ELF-1 (cell line): ENCODE data around the gene RNF112.

ENCODE experiments used
- DNase-seq: peaks from one replicate; pipeline ENCODE4 v3.0.0-alpha.2; 2016; ENCODE audit warnings: low read depth, low spot score

The RNF112 gene

DNA sequence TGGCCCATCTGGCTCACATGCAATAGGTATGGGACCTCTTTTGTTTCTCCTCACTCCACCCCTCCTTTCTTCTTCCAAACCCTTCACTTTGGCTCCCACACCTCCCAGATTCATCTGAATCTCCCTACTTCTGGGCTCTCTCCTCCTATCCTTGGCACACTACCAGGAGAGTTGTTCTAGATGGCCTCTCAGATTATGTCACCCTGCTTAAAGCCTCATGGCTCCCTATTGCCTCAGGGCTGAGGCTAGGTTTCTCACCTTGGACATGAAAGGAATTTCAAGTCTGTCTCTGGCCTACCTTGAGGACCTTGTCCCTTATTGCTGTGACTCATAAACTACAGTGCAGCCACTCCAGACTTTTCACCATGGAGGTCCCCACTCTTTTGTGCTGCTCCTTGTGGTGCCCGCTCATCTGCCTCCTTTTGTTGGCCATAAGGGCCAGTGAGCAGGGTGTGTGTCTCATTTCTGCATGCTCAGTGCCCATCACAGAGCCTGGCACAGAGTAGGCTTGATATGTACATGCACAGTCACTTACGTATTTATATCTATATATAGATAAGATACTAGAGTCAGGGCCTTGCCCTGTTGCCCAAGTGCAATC, 23.0 kb upstream of the RNF112 start:
- DNase-seq, result no peak

DNA sequence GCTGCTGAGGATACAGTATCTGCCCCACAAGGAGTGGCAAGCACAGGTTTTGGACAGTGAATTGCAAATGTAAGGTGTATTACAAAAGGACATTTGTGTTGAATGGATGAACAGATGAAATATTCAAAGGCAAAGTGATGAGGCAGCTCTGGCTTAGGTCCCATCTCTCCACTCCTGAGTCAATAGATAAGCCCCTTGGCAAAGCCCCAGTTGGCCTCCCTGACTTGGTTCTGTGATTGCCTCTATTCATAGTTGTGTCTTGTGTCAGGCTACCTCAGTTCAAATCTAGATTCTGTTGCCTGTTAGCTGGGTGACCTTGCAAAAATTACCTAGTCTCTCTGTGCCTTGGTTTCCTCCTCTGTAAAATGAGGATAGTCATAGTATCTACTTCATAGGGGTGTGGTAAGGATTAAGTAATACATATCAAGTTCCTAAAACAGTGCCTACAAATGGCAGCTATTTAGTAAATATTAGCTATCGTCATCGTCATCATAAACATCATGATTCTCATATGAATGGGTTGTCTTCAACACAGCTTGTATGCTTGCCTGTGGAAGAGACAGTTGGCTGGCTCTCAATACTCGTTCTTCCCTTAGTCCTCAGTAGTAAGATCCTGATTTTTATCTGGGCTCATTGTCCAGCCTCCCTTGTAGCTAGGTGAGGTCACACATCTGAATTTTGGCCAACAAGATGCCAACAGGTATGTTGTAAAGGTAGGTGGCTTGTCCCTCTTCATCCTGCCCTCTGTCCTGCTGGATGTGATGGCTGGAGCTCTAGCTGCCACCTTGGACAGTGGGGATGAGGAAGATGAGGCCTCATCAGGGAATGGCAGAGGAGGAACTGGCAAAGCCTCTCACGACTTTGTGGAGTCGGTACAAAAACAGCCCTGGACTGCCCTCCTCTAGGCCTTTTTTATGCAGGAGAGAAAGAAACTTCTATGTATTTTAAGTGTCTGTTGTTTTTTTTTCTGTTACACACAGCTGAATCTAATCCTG, 21.9 kb upstream of the RNF112 start:
- no peak for DNase-seq

DNA sequence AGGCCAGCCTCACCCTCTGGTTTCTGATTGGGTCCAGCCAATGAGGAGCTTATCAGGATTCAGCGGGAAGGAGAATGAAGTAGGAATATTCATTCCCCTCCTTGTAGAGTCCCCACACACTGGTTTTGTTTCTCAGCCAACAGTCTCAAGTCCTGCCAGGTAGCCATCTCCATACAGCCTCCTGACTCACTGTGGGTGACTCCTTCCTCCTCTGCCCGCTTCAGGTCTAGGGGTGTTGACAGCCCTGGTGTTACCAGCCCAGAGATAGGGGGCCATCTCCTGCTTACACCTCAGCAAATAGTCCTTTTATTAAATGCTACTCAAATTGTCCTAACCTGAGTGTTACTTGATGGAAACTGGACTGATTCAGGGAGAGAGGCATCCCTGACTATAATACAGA, 20.1 kb upstream of the RNF112 start:
- no peak for DNase-seq

- DNase-seq, result no peak
These were observed 19.6 kb upstream of the RNF112 start for GRCh38 chr17:19391432-19391831.

- no peak for DNase-seq
These were observed 18.7 kb upstream of the RNF112 start for GRCh38 chr17:19392303-19392702.

GRCh38 chr17:19397556-19398041, 13.4 kb upstream of the RNF112 start:
- peak; percentile 68 for DNase-seq

- no peak for DNase-seq
These were observed 12.5 kb upstream of the RNF112 start for GRCh38 chr17:19398301-19399181.

- no peak for DNase-seq
These were observed 11.1 kb upstream of the RNF112 start for GRCh38 chr17:19399750-19400450.

GRCh38 chr17:19401321-19402010, 9.6 kb upstream of the RNF112 start:
- no peak for DNase-seq

- no peak for DNase-seq
These were observed 8.9 kb upstream of the RNF112 start for GRCh38 chr17:19402171-19402570.

DNA sequence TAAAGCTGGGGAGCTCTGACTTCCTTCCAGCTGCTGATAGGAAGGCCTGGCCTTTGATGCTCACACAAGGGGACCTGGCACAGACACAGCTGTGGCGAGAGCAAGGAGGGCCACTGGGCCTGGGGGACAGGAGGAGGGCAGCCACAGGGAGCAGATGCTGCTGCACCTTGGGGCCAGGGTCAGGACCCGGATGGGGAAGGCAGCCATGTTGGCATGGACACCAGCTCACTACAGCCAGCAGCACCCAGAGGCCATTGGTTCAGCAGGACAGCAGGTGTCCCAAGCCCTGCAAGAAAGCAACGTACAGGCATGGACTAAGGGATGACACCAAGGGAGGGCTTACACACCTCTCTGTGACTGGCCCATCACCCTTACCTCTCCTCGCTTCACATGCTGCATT, 8.0 kb upstream of the RNF112 start:
- DNase-seq, result no peak

- no peak for DNase-seq
These were observed 6.8 kb upstream of the RNF112 start for GRCh38 chr17:19404264-19404663.

DNA sequence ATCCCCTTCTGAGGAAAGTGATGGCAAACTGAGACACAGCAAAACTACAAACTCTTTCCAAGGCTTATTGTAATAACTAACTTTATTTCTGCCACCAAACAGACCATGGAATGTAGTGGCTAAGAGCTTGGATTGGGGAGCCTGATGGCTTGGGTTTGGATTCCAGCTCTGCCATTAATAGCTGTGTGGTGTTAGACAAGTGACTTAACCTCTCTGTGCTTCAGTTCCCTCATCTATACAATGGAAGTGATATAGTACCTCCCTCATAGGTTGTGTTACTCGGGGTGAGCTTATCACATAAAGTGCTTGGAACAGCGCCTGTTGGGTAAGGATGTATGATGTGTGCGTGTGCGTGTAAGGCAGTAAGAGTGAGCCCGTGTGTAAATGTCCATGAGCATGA, 5.9 kb upstream of the RNF112 start:
- DNase-seq, result no peak

- DNase-seq, result no peak
These were observed 3.3 kb upstream of the RNF112 start for GRCh38 chr17:19407601-19408345.

DNA sequence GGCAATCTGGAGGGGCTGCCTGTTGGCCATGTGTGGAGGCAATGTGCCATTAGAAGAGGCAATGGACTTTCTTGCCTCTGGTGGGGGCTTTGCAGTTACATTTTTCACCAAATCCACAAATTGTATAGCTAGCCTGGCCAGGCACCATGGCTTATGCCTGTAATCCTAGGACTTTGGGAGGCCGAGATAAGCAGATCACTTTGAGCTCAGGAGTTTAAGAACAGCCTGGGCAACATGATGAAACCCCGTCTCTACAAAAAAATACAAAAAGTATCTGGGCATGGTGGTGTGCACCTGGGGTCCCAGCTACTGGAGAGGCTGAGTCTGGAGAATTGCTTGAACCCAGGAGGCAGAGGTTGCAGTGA, 2.7 kb upstream of the RNF112 start:
- peak; percentile 25 for DNase-seq

DNA sequence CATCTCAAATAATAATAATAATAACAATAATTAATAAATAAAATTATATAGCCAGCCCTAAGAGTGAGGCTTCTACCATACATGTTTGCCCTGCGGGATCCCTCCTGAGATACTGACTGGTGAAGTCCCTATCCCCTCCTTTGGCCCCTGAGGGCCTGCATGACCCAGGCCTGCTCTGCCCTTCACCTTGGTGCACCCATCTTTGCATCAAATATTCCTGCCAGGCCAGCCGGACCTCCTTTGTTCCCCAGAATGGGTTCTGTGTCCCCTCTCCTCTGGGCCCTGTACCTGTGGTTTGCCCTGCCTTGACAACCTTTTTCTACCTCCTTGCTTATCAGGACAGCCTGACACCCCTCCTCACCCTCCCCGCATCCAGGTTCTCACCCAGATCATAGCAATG, 2.0 kb upstream of the RNF112 start:
- DNase-seq, result no peak

DNA sequence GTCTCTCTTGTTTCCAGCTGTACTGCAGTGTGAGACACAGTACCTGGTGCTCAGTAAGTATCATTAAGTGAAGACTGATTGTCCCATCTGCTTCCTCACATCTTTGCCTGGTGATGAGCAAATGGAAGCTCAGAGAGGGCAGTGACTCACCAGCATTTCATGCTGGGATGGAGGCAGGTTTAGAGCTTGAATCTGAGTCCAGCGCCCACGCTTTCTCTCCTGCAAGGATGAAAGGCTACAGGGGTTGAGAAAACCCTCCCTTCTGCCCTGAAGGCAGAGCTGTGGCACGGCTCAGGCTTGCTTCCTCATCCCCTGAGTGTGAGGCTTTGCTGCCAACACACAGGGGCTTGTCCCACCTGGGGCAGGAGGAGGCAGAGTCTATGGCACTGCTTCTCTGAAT, 1.5 kb upstream of the RNF112 start:
- DNase-seq, result peak; percentile 44

- no peak for DNase-seq
These were observed 941 bp upstream of the RNF112 start for GRCh38 chr17:19410091-19410490.

DNA sequence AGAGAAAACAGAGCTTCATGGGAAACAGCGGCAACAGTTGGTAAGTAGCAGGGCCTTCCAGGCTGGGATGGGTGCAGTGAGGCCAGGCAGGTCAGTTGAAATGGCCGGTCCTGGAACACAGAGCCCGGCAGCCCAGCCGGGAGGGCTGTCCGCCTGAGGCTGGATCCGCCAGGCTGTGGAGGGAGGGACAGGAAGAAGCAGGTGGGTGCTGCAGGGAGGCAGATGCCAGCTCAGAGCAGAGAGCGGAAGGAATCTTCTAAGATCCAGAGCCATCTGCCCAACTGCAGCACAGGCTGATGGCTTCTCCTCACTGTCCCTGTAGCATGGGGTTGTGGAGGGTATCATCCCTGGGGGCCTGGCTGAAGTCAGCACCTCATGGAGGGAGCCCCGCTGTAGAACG, 599 bp downstream of the RNF112 start:
- DNase-seq, result no peak

GRCh38 chr17:19412510-19412909, 1.5 kb downstream of the RNF112 start:
- DNase-seq, result no peak
